ENCODE measurements around the gene ST8SIA4.

GRCh38 chr5:100854591-100854990 lies 48.5 kb downstream of the ST8SIA4 start:
- no peak for TF ChIP-seq SP1 (IDR thresholded peaks at IDR 0.05; ENCODE audit: low read depth)
- no peak for TF ChIP-seq CTCF (IDR thresholded peaks at IDR 0.05 in 2 of 3, conservative IDR thresholded peaks at IDR 0.05 in 1 of 3; ENCODE audit: borderline replicate concordance in 1 of 3, insufficient read depth in 1 of 3, low read depth in 2 of 3, low read length in 2 of 3)
- TF ChIP-seq POLR2AphosphoS5 (IDR thresholded peaks at IDR 0.05; ENCODE audit: low read depth, low read length), result no peak
- TF ChIP-seq ZNF274 (IDR thresholded peaks at IDR 0.05; ENCODE audit: low read depth, low read length), result no peak
- TF ChIP-seq POLR2A (IDR thresholded peaks at IDR 0.05; ENCODE audit: borderline replicate concordance, extremely low read depth, insufficient read depth, insufficient read length), result no peak
- no peak for TF ChIP-seq MAX (IDR thresholded peaks at IDR 0.05)
- no peak for TF ChIP-seq EZH2phosphoT487 (IDR thresholded peaks at IDR 0.05; ENCODE audit: borderline replicate concordance)
- TF ChIP-seq EZH2 (IDR thresholded peaks at IDR 0.05), result no peak
- TF ChIP-seq REST (IDR thresholded peaks at IDR 0.05; ENCODE audit: low read depth), result no peak
- TF ChIP-seq RAD21 (IDR thresholded peaks at IDR 0.05; ENCODE audit: low read depth), result no peak
- no peak for TF ChIP-seq YY1 (IDR thresholded peaks at IDR 0.05; ENCODE audit: extremely low read depth, insufficient replicate concordance, low read depth, low read length)
